ENCODE measurements around the gene CBR1.

CBR1 gene

DNA sequence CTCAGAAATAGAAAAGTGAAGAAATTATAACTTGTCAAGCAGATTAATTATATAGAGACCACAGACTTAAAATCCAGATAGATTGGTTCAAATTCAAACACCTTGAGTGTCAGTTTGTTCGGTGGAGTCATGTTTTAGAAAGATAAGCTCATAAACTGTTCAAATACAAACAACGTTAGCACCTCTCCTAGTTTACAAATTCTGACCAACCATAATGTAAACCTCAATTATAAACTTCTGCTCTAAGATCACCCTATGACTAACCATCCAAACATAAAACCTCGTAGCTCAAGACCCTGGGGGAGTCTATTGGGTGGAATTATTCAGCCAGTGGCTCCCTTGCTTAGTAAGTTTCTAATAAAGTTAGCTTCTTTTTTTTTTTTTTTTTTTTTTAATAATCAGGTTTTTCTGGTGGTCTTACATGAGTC is 12.4 kb downstream of the CBR1 start:
- Histone ChIP-seq H3K27me3 (replicated peaks) (no peaks in the 10 kb centered on the region), H3K36me3 (replicated peaks) (no peaks in the 10 kb centered on the region), H3K4me3 (ENCODE audit: low read depth, low read length) (no peak overlapping the region), H3K27ac (no peak overlapping the region)
- in situ Hi-C loops (cut with HindIII; ENCODE audit: low pct_ligation_motif_present, low sequenced_read_pairs) = no loop called here
- no peak for TF ChIP-seq CTCF (IDR thresholded peaks at IDR 0.05; ENCODE audit: low read depth, low read length, missing control alignments)
- no peak for DNase-seq

GRCh38 chr21:36087362-36088138 is 17.7 kb downstream of the CBR1 start:
- Histone ChIP-seq H3K27me3 (replicated peaks) (no peaks in the 10 kb centered on the region), H3K4me3 (ENCODE audit: low read depth, low read length) (no peak overlapping the region), H3K27ac (no peak overlapping the region), H3K36me3 (replicated peaks) (no peaks in the 10 kb centered on the region)
- in situ Hi-C loops (cut with HindIII; ENCODE audit: low pct_ligation_motif_present, low sequenced_read_pairs) = no loop called here
- no peak for DNase-seq
- peak; percentile 45 for TF ChIP-seq CTCF (IDR thresholded peaks at IDR 0.05; ENCODE audit: low read depth, low read length, missing control alignments)

DNA sequence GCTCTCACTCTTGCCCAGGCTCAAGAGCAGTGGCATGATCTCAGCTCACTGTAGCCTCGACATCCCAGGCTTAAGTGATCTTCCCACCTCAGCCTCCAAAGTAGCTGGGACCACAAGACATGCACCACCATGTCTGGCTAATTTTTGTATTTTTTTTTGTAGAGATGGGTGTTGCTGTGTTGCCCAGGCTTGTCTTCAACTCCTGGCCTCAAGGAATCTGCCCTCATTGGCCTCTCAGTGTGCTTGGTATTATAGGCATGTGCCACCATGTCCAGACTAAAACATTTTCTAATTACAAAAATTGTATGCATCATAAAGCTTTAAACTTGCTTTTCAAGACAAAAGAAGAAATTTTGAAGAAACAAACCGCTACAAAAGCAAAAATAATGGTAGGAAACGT is 20.1 kb downstream of the CBR1 start:
- no peak for TF ChIP-seq CTCF (IDR thresholded peaks at IDR 0.05; ENCODE audit: low read depth, low read length, missing control alignments)
- in situ Hi-C loops (cut with HindIII; ENCODE audit: low pct_ligation_motif_present, low sequenced_read_pairs) = no loop called here
- no peak for DNase-seq
- no peaks in the 10 kb centered on the region for H3K36me3 ChIP-seq (replicated peaks)
- no peak overlapping the region for H3K27ac ChIP-seq
- H3K4me3 ChIP-seq (ENCODE audit: low read depth, low read length) = no peak overlapping the region
- no peaks in the 10 kb centered on the region for H3K27me3 ChIP-seq (replicated peaks)

GRCh38 chr21:36092681-36093080 is 22.9 kb downstream of the CBR1 start:
- Histone ChIP-seq H3K27ac (no peak overlapping the region), H3K36me3 (replicated peaks) (no peaks in the 10 kb centered on the region), H3K4me3 (ENCODE audit: low read depth, low read length) (no peak overlapping the region), H3K27me3 (replicated peaks) (no peaks in the 10 kb centered on the region)
- no peak for DNase-seq
- in situ Hi-C loops (cut with HindIII; ENCODE audit: low pct_ligation_motif_present, low sequenced_read_pairs) = no loop called here
- TF ChIP-seq CTCF (IDR thresholded peaks at IDR 0.05; ENCODE audit: low read depth, low read length, missing control alignments) = no peak

DNA sequence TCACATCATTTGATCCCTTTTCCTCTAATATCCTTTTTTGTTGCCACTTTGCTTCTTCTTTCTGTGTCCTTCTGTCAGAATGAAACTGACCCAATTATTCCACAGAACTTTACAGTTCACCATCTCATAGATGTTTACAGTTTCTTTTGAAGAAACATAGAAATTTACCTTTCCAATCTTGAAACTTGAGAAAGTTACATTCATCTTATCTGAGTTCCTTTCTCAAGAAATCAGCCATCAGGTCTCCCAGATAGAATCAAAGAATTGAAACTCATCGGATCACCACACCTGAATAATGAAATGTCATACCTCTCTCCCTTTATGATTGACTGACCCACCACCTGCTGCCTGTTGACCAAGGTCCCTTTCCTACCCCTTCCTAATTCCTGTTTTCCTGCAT is 23.7 kb downstream of the CBR1 start:
- Histone ChIP-seq H3K27ac (no peak overlapping the region), H3K4me3 (ENCODE audit: low read depth, low read length) (no peak overlapping the region), H3K36me3 (replicated peaks) (no peaks in the 10 kb centered on the region), H3K27me3 (replicated peaks) (no peaks in the 10 kb centered on the region)
- in situ Hi-C loops (cut with HindIII; ENCODE audit: low pct_ligation_motif_present, low sequenced_read_pairs) = no loop called here
- no peak for TF ChIP-seq CTCF (IDR thresholded peaks at IDR 0.05; ENCODE audit: low read depth, low read length, missing control alignments)
- DNase-seq = no peak

Data from brain microvascular endothelial cell (primary cell).